Naive thymus-derived CD4-positive, alpha-beta T cell (primary cell): Measurements from ENCODE around the gene TMEM236. TPM values are rescaled to one million over a fixed set of nuclear protein-coding genes. Genes with fewer than 3 reads are reported as not detected.

Source experiments
- ATAC-seq: fragments of 150-1000 bp; cut with Tn5 transposase; 2 replicates; pipeline ENCODE4 v1.10.0; 2021; ENCODE audit warnings: mild to moderate bottlenecking, moderate library complexity
- CTCF ChIA-PET: fragments of 350-600 bp; sonication (Branson Sonifier 250); formaldehyde crosslinking; loops from one replicate; lab custom pipeline; 2021; ENCODE audit warnings: antibody characterized with exemption; lab: Charles Lee
- POLR2A ChIA-PET: fragments of 350-600 bp; sonication (Branson Sonifier 250); formaldehyde crosslinking; loops from one replicate; lab custom pipeline; 2021; ENCODE audit warnings: antibody characterized with exemption, inconsistent platforms; lab: Charles Lee
- DNase-seq, 9 donors: peaks; one replicate each; pipeline versions ENCODE4 v3.0.0 to v3.0.0-alpha.2; 2020 to 2022; ENCODE audit warnings: mixed read lengths in 1 of 9
- H3K27ac ChIP-seq: one replicate; pipeline ENCODE4 v1.7.0; 2013; ENCODE audit warnings: mild to moderate bottlenecking, low read depth, low read length, moderate library complexity
- H3K27me3 ChIP-seq, 2 donors: one replicate each; pipeline ENCODE4 v1.7.0; 2013; ENCODE audit warnings: low read length in 2 of 2, mild to moderate bottlenecking in 2 of 2, moderate library complexity in 2 of 2; ENCODE audit not compliant: control insufficient read depth in 2 of 2, insufficient read depth in 2 of 2
- H3K36me3 ChIP-seq, 3 experiments: 1 replicate in 2 of 3; 2 replicates in 1 of 3; pipeline ENCODE4 v1.7.0; 2013; ENCODE audit warnings: low read length in 3 of 3, mild to moderate bottlenecking in 3 of 3, moderate library complexity in 1 of 3; ENCODE audit not compliant: insufficient read depth in 3 of 3, control insufficient read depth in 2 of 3
- H3K4me1 ChIP-seq, 2 donors: one replicate each; pipeline ENCODE4 v1.7.0; 2013; ENCODE audit warnings: low read length in 2 of 2, mild to moderate bottlenecking in 2 of 2, moderate library complexity in 1 of 2; ENCODE audit not compliant: control insufficient read depth in 2 of 2, insufficient read depth in 2 of 2
- H3K4me3 ChIP-seq: 2 replicates; pipeline ENCODE4 v1.7.0; 2013; ENCODE audit warnings: mild to moderate bottlenecking, low read length
- H3K9me3 ChIP-seq, 3 experiments: 1 replicate in 2 of 3; 2 replicates in 1 of 3; pipeline ENCODE4 v1.7.0; 2013; ENCODE audit warnings: low read length in 3 of 3; ENCODE audit not compliant: control insufficient read depth in 2 of 3
- H3K27ac Mint-ChIP-seq, 9 donors: one replicate each; pipeline ENCODE4 v1.8.0; 2020 to 2022; ENCODE audit warnings: mixed read lengths in 9 of 9, mild to moderate bottlenecking in 8 of 9, moderate library complexity in 5 of 9, inconsistent platforms in 2 of 9
- H3K27me3 Mint-ChIP-seq, 5 donors: one replicate each; pipeline ENCODE4 v1.8.0; 2021 to 2022; ENCODE audit warnings: mixed read lengths in 5 of 5, mild to moderate bottlenecking in 1 of 5
- H3K36me3 Mint-ChIP-seq, 5 donors: one replicate each; pipeline ENCODE4 v1.8.0; 2020 to 2022; ENCODE audit warnings: mixed read lengths in 5 of 5, mild to moderate bottlenecking in 3 of 5, inconsistent platforms in 1 of 5
- H3K4me1 Mint-ChIP-seq, 7 donors: one replicate each; pipeline ENCODE4 v1.8.0; 2020 to 2022; ENCODE audit warnings: mixed read lengths in 7 of 7, mild to moderate bottlenecking in 3 of 7, inconsistent platforms in 1 of 7
- H3K4me3 Mint-ChIP-seq, 10 donors: one replicate each; pipeline ENCODE4 v1.8.0; 2020 to 2022; ENCODE audit warnings: mild to moderate bottlenecking in 10 of 10, mixed read lengths in 10 of 10, moderate library complexity in 6 of 10, inconsistent platforms in 2 of 10
- H3K9me3 Mint-ChIP-seq, 11 donors: one replicate each; pipeline ENCODE4 v1.8.0; 2020 to 2022; ENCODE audit warnings: mixed read lengths in 11 of 11, mild to moderate bottlenecking in 4 of 11, inconsistent platforms in 1 of 11, moderate library complexity in 1 of 11
- intact Hi-C, 2 donors: fragments of 100-400 bp; cut with micrococcal nuclease; formaldehyde crosslinking; loops; one replicate each; pipeline ENCODE4 v1.15.1; 2023
- polyA plus RNA-seq, 2 donors: library from polyadenylated mRNA; unstranded; fragments of 300-500 nt; fragmentation: Illumina TruSeq; gene quantifications; one replicate each; pipeline ENCODE4 v1.2.3, GENCODE V29; 2021
- total RNA-seq, 6 experiments: library from RNA in 5 of 6; stranded (reverse) in 5 of 6; gene quantifications; 1 replicate in 5 of 6; 2 replicates in 1 of 6; pipeline ENCODE4 v1.2.3 and lab custom pipeline; 2021 to 2026

The TMEM236 gene
- total and polyA plus RNA-seq, 7 experiments from 2014 or later = 0.02 to 0.12 (median 0.05) TPM; not detected in 4

DNA sequence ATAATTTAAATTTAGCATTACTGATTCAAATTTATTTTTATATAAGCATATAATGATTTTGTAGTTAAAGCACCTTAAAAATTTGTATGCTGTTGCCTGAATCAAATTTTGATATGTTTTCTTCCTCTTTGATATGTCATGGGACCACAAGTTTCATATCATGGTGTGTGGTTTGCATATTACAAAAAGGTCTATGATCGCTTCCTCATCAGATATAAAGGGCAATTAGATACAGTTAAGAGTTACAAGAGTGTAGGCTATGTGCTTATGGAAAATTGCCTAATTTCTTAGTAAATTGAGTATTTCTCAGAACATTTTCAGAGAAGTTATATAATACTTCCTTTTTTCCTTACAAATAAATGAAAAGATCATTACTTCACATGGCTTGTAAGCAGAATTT, 79.3 kb downstream of the TMEM236 start:
- Mint-ChIP-seq H3K9me3 (peaks cover 0 to 4% (median 0%) of the 10 kb centered on the region in 11 donors), H3K36me3 (no peaks in the 10 kb centered on the region), H3K4me3 (no peak overlapping the region), H3K4me1 (no peaks in the 10 kb centered on the region), H3K27me3 (peaks cover 0 to 24% (median 22%) of the 10 kb centered on the region in 5 donors), H3K27ac (no peak overlapping the region)
- Histone ChIP-seq H3K36me3 (no peaks in the 10 kb centered on the region), H3K9me3 (no peaks in the 10 kb centered on the region), H3K27ac (no peak overlapping the region), H3K4me3 (no peak overlapping the region), H3K4me1 (no peaks in the 10 kb centered on the region), H3K27me3 (no peaks in the 10 kb centered on the region)
- no peak for ATAC-seq
- intact Hi-C loops = no loop called here
- DNase-seq = no peak
- CTCF ChIA-PET = no interaction called here
- POLR2A ChIA-PET = no interaction called here

DNA sequence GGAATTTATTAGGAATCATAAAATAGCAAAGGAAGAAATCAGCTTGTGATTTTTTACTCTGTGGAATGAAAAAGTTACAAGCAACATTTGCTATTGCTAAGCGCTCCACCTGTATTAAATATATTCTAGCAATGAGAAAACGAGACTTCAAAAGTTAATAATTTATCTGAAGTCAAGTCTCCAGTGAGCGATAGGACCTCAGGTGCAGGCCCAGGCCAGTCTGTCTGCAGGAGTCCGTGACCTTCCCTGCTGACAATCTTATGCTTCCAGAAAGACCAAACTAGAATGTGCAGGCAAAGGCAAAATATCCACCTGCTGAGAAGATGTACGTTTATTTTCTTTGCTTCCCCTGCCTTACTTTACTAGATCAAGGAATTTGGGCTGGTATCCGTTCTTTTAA, 79.9 kb downstream of the TMEM236 start:
- Histone ChIP-seq H3K27ac (no peak overlapping the region), H3K4me3 (no peak overlapping the region), H3K4me1 (no peaks in the 10 kb centered on the region), H3K9me3 (no peaks in the 10 kb centered on the region), H3K36me3 (no peaks in the 10 kb centered on the region), H3K27me3 (no peaks in the 10 kb centered on the region)
- DNase-seq (no peak), ATAC-seq (no peak)
- no peaks in the 10 kb centered on the region for H3K36me3 Mint-ChIP-seq
- ChIA-PET CTCF (no interaction called here), POLR2A (no interaction called here)
- peaks cover 0 to 4% (median 0%) of the 10 kb centered on the region in 11 donors for H3K9me3 Mint-ChIP-seq
- intact Hi-C loops = no loop called here
- H3K27me3 Mint-ChIP-seq = peaks cover 0 to 26% (median 18%) of the 10 kb centered on the region in 5 donors
- no peak overlapping the region for H3K27ac Mint-ChIP-seq
- no peak overlapping the region for H3K4me3 Mint-ChIP-seq
- H3K4me1 Mint-ChIP-seq = no peaks in the 10 kb centered on the region

DNA sequence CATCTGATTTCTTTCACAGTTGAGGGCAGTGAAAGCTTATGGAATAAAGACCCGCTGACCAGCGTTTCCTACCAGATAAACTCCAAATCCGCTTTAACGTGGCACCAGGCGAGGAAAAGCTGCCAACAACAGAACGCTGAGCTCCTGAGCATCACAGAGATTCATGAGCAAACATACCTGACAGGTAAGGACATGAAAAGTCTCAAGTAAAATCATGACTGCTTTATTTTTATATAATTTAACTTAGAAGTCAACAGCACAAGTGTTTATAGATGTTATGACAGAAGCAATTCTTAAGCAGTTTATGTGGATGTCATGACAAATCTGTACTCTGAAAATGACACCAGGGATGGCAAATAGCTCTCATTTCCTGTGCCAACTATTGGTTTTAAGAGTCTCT, 81.7 kb downstream of the TMEM236 start:
- H3K4me1 ChIP-seq = no peaks in the 10 kb centered on the region
- CTCF ChIA-PET = no interaction called here
- no peaks in the 10 kb centered on the region for H3K36me3 Mint-ChIP-seq
- no peaks in the 10 kb centered on the region for H3K27me3 ChIP-seq
- peaks cover 5 to 25% (median 22%) of the 10 kb centered on the region in 5 donors for H3K27me3 Mint-ChIP-seq
- POLR2A ChIA-PET = no interaction called here
- no peaks in the 10 kb centered on the region for H3K9me3 Mint-ChIP-seq
- H3K27ac Mint-ChIP-seq = no peak overlapping the region
- DNase-seq = no peak
- H3K27ac ChIP-seq = no peak overlapping the region
- H3K4me1 Mint-ChIP-seq = peaks cover 0 to 4% (median 0%) of the 10 kb centered on the region in 7 donors
- intact Hi-C loops = no loop called here
- no peak overlapping the region for H3K4me3 ChIP-seq
- H3K9me3 ChIP-seq = no peaks in the 10 kb centered on the region
- H3K36me3 ChIP-seq = no peaks in the 10 kb centered on the region
- H3K4me3 Mint-ChIP-seq = no peak overlapping the region
- ATAC-seq = no peak

DNA sequence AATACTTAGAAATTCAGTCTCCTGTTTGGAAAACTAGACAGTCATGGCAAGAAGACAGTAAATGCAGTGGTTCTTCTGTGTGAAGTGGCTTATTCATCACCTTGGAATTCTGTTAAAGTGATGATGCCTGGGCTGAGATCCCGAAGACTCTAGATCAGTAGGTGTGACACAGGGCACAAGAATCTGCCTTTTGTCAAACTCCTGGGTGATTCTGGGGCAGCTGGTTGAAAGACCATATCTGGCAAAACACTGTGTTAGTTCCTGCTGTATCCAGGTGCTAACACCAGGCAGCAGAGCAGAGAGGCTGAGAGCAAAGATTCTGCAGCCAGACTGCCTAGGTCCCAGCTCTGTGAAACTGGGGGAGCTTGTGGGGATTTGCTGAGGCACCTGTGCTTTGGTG, 83.7 kb downstream of the TMEM236 start:
- intact Hi-C loops = no loop called here
- Histone ChIP-seq H3K9me3 (no peaks in the 10 kb centered on the region), H3K36me3 (no peaks in the 10 kb centered on the region), H3K4me1 (no peaks in the 10 kb centered on the region), H3K27me3 (no peaks in the 10 kb centered on the region), H3K4me3 (no peak overlapping the region), H3K27ac (no peak overlapping the region)
- ATAC-seq = no peak
- Mint-ChIP-seq H3K4me1 (peaks cover 0 to 4% (median 0%) of the 10 kb centered on the region in 7 donors), H3K36me3 (no peaks in the 10 kb centered on the region), H3K4me3 (no peak overlapping the region), H3K27ac (no peak overlapping the region), H3K27me3 (peaks cover 5 to 25% (median 18%) of the 10 kb centered on the region in 5 donors), H3K9me3 (no peaks in the 10 kb centered on the region)
- POLR2A ChIA-PET = no interaction called here
- CTCF ChIA-PET = no interaction called here
- no peak for DNase-seq

DNA sequence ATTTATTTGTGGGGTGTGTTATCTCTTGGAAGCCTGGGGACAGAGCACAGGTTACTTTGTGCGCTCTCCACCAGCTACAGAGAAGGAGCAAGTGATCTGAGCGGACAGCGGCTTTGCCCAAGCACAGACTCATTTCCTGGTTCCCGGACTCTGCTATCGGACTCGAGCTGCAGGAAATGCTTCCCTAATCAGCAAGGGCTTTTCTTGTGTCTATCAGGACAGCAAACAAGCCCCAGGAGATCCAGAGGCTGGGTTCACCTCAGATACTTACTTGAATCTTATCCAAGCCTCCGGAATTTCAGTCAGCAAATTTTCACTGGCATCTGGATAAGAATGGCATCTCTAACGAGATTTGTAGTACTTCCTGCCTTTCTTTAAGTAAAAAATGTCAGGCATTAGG, 84.9 kb downstream of the TMEM236 start:
- CTCF ChIA-PET = no interaction called here
- no peak for ATAC-seq
- DNase-seq = no peak

DNA sequence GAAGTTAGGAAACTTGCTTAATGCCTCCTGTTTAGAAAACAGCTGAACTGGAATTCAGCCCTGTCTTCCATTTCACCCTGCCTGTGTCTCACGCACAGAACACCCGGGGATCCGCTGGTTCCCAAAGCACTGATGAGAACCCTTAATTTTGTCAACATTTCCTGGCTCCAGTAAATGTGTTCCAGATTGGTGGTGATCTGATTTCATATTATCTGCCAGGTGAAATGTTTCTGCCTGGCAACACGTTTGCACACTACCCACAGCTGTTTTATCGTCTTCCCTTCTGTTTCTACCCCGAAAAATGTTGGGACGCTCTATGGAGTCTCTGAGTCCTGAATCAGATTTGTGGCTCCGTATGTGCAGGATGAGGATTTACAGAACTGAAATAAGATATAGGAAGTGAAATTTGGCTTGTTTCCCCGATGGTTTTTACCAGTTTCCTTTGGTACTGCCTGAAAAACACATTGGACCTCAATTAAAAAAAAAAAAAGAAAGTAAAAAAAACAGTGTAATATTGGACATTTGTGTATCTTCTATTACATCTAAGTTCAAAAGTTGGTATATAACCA, 86.2 kb downstream of the TMEM236 start:
- H3K36me3 ChIP-seq = no peaks in the 10 kb centered on the region
- H3K27ac Mint-ChIP-seq = no peak overlapping the region
- no peaks in the 10 kb centered on the region for H3K27me3 ChIP-seq
- no peak overlapping the region for H3K4me3 Mint-ChIP-seq
- ChIA-PET CTCF (no interaction called here), POLR2A (no interaction called here)
- no peak overlapping the region for H3K4me3 ChIP-seq
- ATAC-seq (peak; percentile 37), DNase-seq (no peak)
- H3K4me1 Mint-ChIP-seq = peaks cover 0 to 4% (median 0%) of the 10 kb centered on the region in 7 donors
- intact Hi-C loops = no loop called here
- H3K9me3 Mint-ChIP-seq = no peaks in the 10 kb centered on the region
- no peaks in the 10 kb centered on the region for H3K9me3 ChIP-seq
- no peak overlapping the region for H3K27ac ChIP-seq
- no peaks in the 10 kb centered on the region for H3K36me3 Mint-ChIP-seq
- H3K4me1 ChIP-seq = no peaks in the 10 kb centered on the region
- H3K27me3 Mint-ChIP-seq = peaks cover 5 to 25% (median 18%) of the 10 kb centered on the region in 5 donors

More for the DNA sequence above, 84.9 kb downstream of the TMEM236 start:
- Histone ChIP-seq H3K4me1 (no peaks in the 10 kb centered on the region), H3K36me3 (no peaks in the 10 kb centered on the region), H3K9me3 (no peaks in the 10 kb centered on the region), H3K4me3 (no peak overlapping the region), H3K27ac (no peak overlapping the region), H3K27me3 (no peaks in the 10 kb centered on the region)
- POLR2A ChIA-PET = no interaction called here
- Mint-ChIP-seq H3K9me3 (no peaks in the 10 kb centered on the region), H3K27me3 (peaks cover 5 to 25% (median 18%) of the 10 kb centered on the region in 5 donors), H3K4me1 (peaks cover 0 to 4% (median 0%) of the 10 kb centered on the region in 7 donors), H3K4me3 (no peak overlapping the region), H3K27ac (no peak overlapping the region), H3K36me3 (no peaks in the 10 kb centered on the region)
- intact Hi-C loops = no loop called here

DNA sequence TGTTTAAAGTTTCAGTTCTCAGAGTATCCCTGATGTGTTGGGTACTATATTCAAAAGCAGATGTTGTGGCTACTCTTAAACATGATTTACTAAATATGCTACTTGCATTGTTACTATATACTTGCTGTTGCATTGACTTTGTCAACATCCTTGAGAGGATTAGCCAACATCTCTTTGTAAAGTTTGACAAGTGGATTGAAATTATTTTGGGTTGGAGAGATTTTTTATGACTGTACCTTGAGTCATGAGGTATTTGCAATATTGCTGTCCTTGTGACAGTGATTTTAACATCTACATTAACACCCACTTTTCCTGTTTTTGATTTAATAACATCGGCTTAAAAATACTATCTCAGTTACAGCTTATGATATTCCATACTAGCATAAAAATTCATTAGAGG, 89.0 kb downstream of the TMEM236 start:
- H3K36me3 Mint-ChIP-seq = no peaks in the 10 kb centered on the region
- Histone ChIP-seq H3K4me1 (no peaks in the 10 kb centered on the region), H3K36me3 (no peaks in the 10 kb centered on the region), H3K4me3 (no peak overlapping the region), H3K9me3 (no peaks in the 10 kb centered on the region), H3K27ac (no peak overlapping the region), H3K27me3 (no peaks in the 10 kb centered on the region)
- no peak for DNase-seq
- no peaks in the 10 kb centered on the region for H3K9me3 Mint-ChIP-seq
- ChIA-PET POLR2A (no interaction called here), CTCF (no interaction called here)
- H3K4me1 Mint-ChIP-seq = peaks cover 0 to 4% (median 0%) of the 10 kb centered on the region in 7 donors
- peak; percentile 40 for ATAC-seq
- H3K27me3 Mint-ChIP-seq = peaks cover 10 to 21% (median 15%) of the 10 kb centered on the region in 5 donors
- no peak overlapping the region for H3K4me3 Mint-ChIP-seq
- no peak overlapping the region for H3K27ac Mint-ChIP-seq
- intact Hi-C loops = no loop called here
